GM18870 (cell line): ENCODE data around the gene AK5.

ENCODE experiments used
- ATAC-seq: cut with Tn5 transposase; IDR thresholded peaks from one replicate; pipeline ENCODE4 v1.9.1; 2021; ENCODE audit warnings: moderate library complexity; ENCODE audit not compliant: unreplicated experiment

AK5 gene

GRCh38 chr1:77350012-77350770, 68.4 kb downstream of the AK5 start:
- no peak for ATAC-seq

GRCh38 chr1:77354536-77354935, 72.7 kb downstream of the AK5 start:
- no peak for ATAC-seq

- no peak for ATAC-seq
These were observed 73.2 kb downstream of the AK5 start for GRCh38 chr1:77355010-77355409.

- ATAC-seq = no peak
These were observed 74.3 kb downstream of the AK5 start for GRCh38 chr1:77356136-77356535.

GRCh38 chr1:77360256-77360655, 78.4 kb downstream of the AK5 start:
- ATAC-seq = no peak

GRCh38 chr1:77361621-77362020, 79.8 kb downstream of the AK5 start:
- ATAC-seq = no peak

- ATAC-seq = no peak
These were observed 88.3 kb downstream of the AK5 start for GRCh38 chr1:77370161-77370560.

- ATAC-seq = no peak
These were observed 88.9 kb downstream of the AK5 start for GRCh38 chr1:77370583-77371306.

- ATAC-seq = no peak
These were observed 89.6 kb downstream of the AK5 start for GRCh38 chr1:77371396-77371795.

- ATAC-seq = no peak
These were observed 91.9 kb downstream of the AK5 start for GRCh38 chr1:77373702-77374101.

GRCh38 chr1:77375541-77375940, 93.7 kb downstream of the AK5 start:
- ATAC-seq = no peak

- ATAC-seq = no peak
These were observed 94.2 kb downstream of the AK5 start for GRCh38 chr1:77375990-77376389.

GRCh38 chr1:77378723-77379535, 97.1 kb downstream of the AK5 start:
- ATAC-seq = no peak

- ATAC-seq = no peak
These were observed 100.5 kb downstream of the AK5 start for GRCh38 chr1:77382366-77382765.

GRCh38 chr1:77383236-77383635, 101.4 kb downstream of the AK5 start:
- ATAC-seq = no peak

- ATAC-seq = no peak
These were observed 103.7 kb downstream of the AK5 start for GRCh38 chr1:77385551-77385950.

- ATAC-seq = no peak
These were observed 104.5 kb downstream of the AK5 start for GRCh38 chr1:77386276-77386675.

GRCh38 chr1:77387553-77387952, 105.7 kb downstream of the AK5 start:
- ATAC-seq = no peak

GRCh38 chr1:77388661-77389060, 106.8 kb downstream of the AK5 start:
- no peak for ATAC-seq

- ATAC-seq = no peak
These were observed 110.7 kb downstream of the AK5 start for GRCh38 chr1:77392486-77392885.

- ATAC-seq = no peak
These were observed 112.3 kb downstream of the AK5 start for GRCh38 chr1:77394166-77394565.

GRCh38 chr1:77395051-77395450, 113.2 kb downstream of the AK5 start:
- no peak for ATAC-seq
